ENCODE data around the gene IGFBP7.
"Not testable (repeated sequence)": the region's sequence is repeated elsewhere in the genome, so short reads cannot be mapped to it uniquely, and the experiment has no call there.

Gene IGFBP7

DNA sequence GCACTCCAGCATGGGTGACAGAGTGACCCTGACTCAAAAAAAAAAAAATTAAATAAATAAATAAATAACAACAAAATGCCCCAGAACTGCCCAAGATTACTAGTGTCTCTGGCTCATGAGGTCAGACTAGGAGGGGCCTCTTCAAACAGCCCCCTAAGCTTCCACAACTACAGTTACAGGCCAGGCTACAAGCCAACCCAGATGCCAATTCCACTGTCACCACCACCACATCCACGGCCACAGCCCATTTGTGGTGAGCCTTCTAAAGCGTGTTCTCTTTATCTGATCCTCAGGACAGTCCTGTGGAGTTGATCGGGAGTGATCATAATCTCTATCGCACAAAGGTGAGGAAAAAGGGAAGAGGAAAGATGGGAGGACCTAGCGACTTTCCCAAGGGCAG lies 36.6 kb downstream of the IGFBP7 start:
- no peak for DNase-seq (ENCODE audit: low read depth in 3 of 3)

DNA sequence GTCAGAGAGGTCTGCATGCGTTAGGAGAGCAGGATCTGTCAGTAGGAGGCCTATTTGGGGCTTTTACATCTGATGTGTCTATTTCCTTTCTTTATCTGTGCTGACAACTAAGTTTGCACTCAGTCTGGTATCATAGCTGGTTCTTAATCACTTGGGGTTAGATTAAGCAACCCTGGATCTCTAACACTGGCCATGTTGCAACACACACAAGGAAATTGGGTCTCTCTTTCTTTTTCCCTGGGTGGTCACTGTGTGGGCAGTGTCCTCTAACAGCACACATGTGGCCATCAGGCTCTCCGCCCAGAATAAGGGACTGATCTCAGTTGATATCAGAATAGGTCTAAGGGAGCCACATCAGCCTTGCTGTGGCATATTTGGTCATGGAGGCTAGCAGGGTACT lies 38.9 kb downstream of the IGFBP7 start:
- no peak for DNase-seq (ENCODE audit: low read depth in 3 of 3)

DNA sequence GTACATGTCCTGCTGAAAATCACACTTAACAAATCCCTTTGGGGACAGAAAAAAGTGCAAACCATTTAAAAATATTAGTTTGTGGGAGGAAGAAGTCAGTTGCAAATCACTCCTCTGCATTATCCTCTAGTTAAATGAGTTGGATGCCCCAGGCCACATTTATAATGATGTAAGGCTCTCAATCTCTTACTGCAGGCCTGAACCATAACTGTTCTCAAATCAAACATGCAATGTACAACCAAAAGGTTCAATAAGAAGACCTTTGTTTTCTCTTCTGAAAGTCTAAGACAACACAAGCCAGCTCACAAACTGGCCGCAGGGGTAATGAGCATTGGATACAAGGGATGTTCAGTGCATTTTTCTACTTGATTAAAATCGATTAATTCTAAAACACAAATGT lies 39.7 kb downstream of the IGFBP7 start:
- no peak for DNase-seq (ENCODE audit: low read depth in 3 of 3)

DNA sequence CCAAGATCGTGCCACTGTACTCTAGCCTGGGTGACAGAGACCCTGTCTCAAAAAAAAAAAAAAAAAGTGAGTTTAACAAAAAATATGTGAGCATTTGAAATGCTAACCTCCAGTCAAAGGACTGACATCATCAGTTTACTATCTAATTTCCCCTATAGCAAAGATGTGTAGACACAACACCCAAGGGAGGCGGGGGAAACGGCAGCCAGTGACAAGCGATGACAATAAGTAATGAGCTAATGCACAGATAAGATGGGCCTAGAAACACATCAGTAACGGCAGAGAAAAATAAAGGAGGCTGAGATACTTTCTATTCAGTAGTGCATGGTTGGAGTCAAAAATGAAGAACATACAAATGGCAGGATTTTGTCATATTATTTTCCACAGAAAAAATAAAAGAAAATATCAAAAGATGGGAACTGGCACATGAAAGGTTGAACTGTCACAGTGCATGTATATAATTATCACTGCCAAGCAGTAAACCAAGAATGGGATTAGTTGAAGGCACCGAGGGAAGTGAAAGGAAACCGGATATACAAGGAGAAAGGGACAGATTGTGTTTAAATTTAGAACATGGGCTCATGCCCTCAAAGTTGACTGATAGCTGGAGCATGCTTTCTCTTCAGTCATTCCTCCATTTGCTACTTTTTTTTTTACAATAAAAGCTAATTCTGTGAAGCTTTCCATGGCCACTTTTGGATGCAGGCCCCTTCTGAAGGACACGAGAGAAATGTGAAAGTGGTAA lies 41.8 kb downstream of the IGFBP7 start:
- DNase-seq (ENCODE audit: low read depth in 3 of 3), result no peak

DNA sequence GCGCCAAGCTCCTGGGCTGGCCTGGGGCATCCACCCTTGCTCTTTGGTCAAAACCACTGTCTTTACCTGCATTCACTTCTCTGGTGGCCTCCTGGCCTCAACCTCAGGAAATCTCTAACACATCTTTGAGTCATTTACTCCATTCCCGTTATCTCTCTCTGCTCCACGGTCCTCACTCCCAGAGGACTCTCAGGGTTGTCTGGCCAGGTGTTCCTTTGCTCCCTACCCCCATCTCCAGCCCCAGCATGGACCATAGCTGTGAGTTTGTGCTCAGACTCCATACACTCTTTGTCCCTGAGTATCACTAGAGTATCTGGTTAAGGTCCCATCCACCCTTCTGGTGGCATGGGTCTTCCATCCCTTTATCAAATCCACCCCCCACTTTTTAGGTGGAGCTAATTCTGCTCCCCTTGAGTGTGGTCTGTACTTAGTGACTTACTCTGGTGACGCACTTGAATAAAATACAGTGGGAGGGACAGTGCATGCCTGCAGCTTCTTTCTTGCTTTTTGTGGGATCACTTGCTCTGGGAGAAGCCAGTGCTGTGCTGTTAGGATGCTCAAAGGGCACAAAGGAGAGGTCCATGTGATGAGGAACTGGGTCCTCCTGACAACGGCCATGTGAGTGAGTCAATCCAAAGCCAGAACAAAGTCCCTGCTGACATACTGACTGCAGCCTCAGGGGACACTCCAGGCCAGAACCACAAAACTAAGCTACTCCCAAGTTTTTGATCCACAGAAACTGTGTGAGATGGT lies 44.3 kb downstream of the IGFBP7 start:
- DNase-seq (ENCODE audit: low read depth in 3 of 3), result no peak

DNA sequence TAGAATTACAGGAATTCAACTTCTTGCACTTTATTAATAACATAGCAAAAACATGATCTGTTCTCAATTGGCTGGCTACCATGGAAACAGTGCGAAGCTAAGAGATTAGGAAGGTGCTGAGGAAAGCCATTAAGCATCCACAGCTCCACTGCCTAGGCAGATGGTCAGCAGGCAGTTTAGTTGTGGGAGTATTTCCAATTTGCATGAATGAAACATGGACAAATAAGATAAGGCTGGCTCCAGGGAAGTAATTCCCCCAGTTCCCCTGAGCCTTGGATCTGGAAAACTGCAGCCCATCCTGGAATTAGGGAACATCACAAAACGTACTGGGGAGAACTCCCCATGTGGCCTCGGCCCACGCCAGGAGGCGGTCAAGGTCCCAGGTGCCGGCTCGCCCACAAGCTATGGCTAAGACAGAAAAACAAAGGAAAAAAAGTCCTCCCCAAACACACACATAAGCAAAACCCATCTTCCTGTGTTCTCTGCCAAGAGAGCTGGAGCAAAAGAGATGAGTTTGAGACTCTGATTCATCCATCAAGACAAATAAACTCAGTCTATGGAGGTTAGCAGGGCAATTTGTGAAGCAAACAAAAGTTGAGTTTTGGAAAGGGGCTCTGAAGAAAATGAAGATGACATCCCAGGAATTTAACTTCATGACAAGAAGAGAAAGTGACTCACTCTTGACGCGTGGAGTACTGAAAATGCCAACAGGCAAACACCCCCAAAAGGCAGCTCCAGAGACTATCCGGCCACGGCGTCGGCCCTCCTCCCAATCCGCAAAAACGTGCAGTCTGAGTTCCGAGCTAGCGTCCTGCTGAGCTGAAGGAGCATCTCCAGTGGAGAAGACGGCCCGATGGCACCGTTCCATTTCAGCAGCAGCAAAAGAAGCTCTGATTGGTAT lies 45.1 kb downstream of the IGFBP7 start:
- no peak for DNase-seq (ENCODE audit: low read depth in 3 of 3)

DNA sequence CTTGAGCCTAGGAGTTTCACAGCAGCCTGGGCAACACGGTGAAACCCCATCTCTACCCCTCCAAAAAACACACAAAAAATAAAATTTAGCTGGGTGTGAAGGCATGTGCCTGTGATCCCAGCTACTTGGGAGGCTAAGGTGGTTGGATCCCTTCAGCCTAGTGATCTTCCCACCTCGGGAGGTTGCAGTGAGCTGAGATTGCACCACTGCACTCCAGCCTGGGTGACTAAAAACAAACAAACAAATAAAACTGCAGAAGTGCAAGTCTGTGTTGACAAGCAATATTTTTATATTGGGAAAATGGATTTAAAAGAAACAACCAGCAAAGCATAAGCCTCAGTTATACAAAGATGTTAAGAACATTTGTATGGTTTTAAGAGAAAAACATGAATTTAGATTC lies 46.1 kb downstream of the IGFBP7 start:
- no peak for DNase-seq (ENCODE audit: low read depth in 3 of 3)

DNA sequence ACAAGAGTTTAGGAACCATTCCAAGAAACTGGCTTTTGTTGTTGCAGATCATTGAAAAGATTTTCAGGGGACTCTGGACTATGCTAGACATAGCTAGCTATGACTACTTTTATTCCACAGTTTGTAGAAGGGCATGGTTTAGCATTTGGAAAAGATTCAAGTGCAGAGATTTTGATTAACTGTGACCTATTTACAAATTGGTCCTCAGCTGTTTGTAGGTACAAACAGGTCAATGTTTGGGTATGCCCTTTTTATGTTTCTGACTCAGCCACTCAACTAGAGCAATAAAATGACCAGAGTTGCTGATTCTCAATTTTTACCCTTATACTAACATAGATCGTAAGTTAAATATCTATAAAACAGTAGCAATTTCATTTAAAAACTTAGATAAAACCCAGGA lies 46.7 kb downstream of the IGFBP7 start:
- DNase-seq (ENCODE audit: low read depth in 3 of 3), result no peak

DNA sequence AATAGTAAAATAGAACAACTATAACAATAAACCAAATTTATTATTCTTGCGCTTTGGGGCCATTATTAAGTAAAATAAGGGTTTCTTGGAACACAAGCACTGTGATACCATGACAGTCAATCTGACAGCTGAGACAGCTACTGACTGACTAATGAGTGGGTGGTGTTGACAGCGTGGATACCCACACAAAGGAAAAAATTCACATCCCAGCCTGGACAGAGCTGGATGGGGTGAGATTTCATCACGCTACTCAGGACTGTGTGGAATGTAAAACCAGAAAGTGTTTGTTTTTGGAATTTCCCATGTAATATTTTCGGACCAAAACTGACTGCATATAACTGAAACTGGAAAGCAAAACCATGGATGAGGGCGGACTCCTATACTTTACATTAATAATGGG lies 48.8 kb downstream of the IGFBP7 start:
- DNase-seq (ENCODE audit: low read depth in 3 of 3), result no peak

DNA sequence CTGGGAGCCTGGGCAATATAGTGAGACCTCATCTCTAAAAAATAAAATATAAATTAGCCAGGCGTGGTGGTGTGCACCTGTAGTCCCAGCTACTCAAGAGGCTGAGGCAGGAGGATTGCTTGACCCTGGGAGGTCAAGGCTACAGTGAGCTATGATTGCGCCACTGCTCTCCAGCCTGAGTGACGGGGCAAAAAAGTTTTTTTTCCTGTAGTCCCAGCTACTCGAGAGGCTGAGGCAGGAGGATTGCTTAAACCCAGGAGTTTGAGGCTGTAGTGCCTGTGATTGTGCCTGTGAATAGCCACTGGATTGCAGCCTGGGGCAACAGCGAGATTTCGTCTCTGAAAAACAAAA lies 49.5 kb downstream of the IGFBP7 start:
- not testable (repeated sequence) for DNase-seq (ENCODE audit: low read depth in 3 of 3)

DNA sequence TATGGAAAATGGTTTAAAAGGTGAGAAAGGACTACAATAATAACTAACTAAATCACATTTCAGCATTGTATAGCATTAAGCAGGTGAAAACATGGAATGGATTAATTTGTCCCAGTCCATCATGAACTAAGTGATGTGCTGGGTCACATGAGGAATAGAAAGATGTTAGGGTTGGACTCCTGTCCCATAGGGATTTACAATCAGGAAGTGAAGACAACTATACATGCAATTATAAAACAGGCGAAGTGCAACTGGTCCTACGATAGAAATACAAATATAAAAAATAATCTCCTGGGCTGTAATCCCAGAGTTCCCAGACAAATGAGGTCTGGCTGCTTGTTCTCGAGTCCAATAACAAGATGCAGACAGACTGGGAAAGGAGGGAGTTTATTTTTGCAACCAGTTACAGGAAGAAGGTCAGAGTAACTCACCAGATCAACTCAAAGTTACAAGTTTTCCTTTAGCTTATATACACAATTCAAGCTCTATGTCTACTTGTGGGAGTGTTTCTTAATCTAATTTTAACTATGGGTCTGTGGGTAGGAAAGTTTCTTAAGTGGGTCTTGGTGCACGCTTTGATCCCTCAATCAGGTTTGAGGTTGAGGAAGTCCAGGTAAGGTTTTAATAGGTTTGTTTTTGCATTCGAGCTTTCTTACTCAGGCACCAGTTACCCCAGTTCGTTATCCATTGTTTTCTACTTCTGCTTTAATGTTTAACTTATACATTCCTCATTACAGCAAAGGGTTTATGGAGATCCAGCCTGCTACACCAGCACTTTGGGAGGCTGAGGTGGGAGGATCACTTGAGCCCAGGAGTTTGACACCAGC lies 50.1 kb downstream of the IGFBP7 start:
- DNase-seq (ENCODE audit: low read depth in 3 of 3), result no peak

DNA sequence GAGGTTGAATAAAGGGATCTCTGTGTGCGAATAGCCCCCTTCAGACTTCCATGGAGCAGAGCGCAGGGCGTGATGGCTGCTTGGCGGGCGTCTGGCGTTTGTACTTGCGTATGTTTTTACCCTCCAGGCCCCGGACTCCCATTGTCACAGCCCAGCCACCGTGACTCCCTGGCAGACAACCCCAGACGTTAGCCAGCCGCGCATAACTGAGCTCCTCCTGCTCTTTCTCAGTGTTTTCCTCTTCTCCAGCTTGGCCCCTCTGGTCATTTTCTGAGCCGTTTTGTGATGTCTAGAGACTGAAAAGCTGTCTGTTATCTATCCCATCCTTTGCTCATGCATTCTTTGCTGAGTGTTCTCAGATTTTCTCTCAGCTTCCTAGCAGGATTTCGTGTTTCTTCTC lies 54.3 kb downstream of the IGFBP7 start:
- DNase-seq (ENCODE audit: low read depth in 3 of 3), result no peak

DNA sequence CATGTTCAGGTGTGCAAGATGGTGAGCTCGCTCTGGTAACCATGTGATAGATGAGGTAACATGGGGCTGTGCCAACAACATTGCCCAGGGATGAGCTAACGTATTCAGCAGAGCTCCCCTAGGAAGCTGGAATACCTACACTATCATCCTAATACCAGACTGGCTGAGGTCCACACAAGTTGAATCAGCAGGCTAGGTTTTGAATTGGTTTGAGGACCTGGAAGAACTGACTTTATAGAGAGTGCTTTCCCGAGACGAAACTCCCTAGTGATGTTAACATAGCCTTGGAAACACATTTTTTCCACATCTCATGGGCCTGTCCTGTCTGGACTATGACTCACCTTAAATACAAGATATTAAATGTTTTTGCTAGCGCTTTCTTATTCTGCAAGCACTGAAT lies 56.7 kb downstream of the IGFBP7 start:
- DNase-seq (ENCODE audit: low read depth in 3 of 3), result no peak

DNA sequence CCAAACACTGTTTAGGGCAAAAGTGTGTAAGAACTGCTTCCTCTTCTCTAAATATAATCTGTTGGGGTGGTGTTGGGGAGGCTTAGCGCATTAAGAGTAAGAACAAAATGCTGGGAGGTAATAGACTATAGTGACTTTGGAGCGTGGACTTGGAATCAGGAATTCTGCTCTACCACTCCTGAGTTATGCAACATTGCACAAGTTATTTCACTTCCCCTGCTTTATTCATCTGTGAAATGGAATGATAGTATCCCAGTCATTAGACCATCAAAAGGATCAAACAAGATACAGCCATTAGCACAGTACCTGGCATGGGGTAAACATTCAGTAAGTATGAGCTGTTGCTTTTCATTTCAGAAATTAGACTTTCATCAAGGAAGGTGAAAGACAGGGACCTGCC lies 58.7 kb downstream of the IGFBP7 start:
- DNase-seq (ENCODE audit: low read depth in 3 of 3), result no peak

DNA sequence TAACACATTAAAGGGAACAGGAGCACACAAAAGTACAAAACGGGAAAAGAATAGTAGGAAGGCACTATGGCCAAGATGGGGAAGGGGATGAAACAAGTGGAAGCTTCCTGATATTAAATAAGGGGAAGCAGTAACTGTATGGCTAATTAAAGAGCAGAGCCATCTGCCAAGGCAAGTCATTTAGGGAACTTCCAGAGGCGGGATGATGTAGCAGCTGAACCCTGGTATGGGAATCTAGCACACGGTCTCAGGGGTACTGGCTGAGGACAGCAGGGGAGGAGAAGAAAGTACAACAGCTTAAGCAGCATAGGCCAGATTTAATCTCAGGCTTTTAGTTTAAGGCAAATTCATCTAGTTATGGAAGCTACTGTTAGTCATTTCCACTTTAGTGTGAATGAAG lies 59.1 kb downstream of the IGFBP7 start:
- no peak for DNase-seq (ENCODE audit: low read depth in 3 of 3)

DNA sequence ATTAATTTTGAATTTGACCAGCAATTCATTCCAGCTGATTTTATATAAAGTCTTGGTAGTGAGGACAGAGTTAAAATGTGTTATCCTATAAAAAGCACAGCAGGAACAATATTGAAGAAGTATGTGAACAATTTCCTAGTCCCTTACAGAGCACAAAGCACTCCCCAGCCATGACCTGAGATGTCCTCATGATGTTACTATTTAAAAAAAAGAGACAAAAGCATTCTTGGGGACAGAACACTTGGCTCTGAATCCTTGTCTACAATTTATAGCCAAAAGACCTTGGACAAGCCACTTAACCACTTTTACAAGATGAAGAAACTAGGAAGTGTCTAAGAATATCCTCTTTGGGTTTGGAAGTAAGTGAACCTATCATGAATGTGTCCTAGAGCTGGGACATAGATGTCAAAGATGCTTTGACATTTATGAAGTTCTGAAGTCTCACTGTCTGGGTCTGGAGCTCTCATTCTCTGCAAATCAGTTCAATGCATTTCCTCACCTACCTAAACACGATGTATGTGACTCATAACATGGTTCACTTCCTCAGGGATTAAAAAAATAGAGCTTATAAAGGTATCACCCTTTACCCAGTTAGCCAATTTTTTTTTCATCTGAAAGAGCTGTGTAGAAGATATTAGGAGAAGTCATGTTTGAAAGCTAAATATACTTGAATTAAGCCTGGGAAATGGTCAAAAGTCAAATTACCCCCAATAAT lies 61.4 kb downstream of the IGFBP7 start:
- no peak for DNase-seq (ENCODE audit: low read depth in 3 of 3)

DNA sequence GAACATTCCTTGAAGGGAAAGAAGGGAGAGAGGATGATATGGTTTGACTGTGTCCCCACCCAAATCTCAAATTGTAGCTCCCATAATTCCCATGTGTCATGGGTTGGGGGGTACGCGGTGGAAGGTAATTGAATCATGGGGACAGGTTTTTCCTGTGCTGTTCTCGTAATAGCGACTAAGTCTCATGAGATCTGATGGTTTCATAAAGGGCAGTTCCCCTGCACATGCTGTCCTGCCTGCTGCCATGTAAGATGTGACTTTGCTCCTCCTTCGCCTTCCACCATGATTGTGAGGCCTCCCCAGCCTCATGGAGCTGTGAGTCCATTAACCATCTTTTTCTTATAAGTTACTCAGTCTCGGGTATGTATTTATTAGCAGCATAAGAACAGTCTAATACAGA lies 63.1 kb downstream of the IGFBP7 start:
- DNase-seq (ENCODE audit: low read depth in 3 of 3), result not testable (repeated sequence)

DNA sequence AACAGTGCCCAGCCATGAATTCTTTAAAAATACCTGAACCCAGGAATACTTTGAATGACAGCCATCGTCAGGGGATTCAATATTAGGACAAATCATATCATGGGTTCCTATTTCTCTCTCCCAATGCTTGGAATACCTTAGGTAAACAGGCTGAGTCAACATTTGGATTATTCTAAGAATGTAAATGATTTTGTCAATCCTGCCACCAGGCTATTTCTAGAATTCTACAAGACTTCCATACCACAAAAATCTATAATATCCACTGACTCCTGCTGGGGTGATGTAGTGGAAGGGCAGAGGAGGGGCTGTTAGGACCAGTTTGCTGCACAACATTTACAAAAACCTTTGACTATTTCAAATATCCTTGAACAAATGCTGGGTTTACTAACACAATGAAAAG lies 65.2 kb downstream of the IGFBP7 start:
- DNase-seq (ENCODE audit: low read depth in 3 of 3), result no peak

DNA sequence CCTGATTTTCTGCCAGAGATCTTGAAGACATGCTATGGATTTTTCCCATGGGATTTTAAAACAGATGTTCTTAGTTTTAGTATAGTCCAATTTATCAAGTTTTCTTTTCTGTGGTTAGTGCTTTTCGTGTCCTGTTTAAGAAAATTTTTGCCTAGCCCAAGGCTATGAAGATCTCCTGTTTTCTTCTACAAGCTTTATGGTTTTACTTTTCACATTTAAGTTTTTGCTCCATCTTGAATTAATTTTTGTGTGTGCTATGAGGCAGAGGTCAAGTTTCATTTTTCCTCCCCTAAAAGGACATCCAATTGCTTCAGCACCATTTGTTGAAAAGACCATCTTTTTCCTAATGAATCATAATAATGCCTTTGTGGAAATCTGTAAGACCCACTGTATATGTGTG lies 65.9 kb downstream of the IGFBP7 start:
- no peak for DNase-seq (ENCODE audit: low read depth in 3 of 3)

DNA sequence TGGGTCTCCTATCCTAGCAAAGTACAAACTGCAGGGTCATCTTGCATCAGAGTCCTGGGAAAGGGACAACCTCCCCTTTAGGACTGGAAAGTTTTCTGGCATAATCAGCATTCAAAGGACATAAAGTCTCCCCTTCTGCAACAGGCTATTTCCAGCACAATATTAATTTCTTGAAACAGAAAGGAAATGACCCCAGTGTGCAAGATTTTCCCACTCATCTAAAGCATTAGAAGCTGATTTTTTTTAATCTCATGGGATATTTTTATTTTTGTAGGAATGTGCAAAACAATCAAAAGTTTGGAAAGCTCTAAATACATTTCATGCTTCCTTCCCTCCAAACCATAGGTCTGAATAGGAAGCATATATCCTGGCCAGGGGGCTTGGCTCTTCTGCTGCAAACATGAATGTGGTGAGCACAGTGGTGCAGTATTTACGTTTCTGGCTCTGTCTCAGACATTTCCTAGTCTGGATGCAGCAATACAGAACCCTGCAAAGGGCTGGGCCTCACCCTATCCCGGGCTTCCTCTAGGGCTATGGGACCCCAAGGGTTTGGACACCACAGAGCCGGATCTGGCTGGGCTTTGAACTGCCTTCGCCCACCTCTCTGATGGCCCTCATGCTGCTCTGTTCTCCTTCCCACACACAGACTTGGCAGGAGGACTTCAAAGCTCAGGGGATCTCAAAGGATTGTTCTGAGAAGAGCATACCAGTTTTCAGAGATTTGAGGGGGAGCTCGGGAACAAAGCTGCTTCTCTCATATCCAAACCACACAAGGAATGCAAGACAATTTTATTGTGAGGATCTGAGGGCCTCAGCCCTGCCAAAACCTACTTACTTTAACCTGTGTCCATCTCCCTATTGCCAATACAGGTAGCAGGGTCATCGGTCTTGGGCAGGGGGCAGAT lies 66.6 kb downstream of the IGFBP7 start:
- DNase-seq (ENCODE audit: low read depth in 3 of 3), result no peak

Data from stimulated activated CD4-positive, alpha-beta T cell treated with anti-CD3 and anti-CD28 coated beads, TNF-alpha, amount 100 ng/mL, for 4 hours (primary cell).